Effector CD8-positive, alpha-beta T cell (primary cell): Measurements from ENCODE around the gene ERVK3-1.
"Not testable (repeated sequence)": the region's sequence is repeated elsewhere in the genome, so short reads cannot be mapped to it uniquely, and the experiment has no call there.

Source experiments
- DNase-seq: peaks from one replicate; lab custom pipeline; 2025; lab: John Stamatoyannopoulos, UW

ERVK3-1 gene

GRCh38 chr19:58346961-58347929 lies 42.1 kb downstream of the ERVK3-1 start:
- peak; percentile 74 for DNase-seq

DNA sequence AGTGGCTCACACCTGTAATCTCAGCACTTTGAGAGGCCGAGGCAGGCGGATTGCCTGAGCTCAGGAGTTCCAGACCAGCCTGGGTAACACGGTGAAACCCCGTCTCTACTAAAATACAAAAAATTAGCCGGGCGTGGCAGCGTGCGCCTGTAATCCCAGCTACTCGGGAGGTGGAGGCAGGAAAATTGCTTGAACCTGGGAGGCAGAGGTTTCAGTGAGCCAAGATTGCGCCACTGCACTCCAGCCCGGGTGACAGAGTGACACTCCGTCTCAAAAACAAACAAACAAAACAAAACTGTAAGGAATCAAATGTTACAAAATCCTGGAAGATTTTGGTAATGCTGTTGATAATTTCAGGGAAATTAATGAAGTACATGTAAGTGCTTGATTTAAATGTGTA lies 42.9 kb downstream of the ERVK3-1 start:
- not testable (repeated sequence) for DNase-seq

- DNase-seq = no peak
These were observed 44.4 kb downstream of the ERVK3-1 start for GRCh38 chr19:58349590-58349989.

- no peak for DNase-seq
These were observed 45.1 kb downstream of the ERVK3-1 start for GRCh38 chr19:58350001-58350861.

GRCh38 chr19:58350871-58351557 lies 45.8 kb downstream of the ERVK3-1 start:
- no peak for DNase-seq

- no peak for DNase-seq
These were observed 46.3 kb downstream of the ERVK3-1 start for GRCh38 chr19:58351558-58351878.

GRCh38 chr19:58351990-58352755 lies 47.0 kb downstream of the ERVK3-1 start:
- DNase-seq = no peak

DNA sequence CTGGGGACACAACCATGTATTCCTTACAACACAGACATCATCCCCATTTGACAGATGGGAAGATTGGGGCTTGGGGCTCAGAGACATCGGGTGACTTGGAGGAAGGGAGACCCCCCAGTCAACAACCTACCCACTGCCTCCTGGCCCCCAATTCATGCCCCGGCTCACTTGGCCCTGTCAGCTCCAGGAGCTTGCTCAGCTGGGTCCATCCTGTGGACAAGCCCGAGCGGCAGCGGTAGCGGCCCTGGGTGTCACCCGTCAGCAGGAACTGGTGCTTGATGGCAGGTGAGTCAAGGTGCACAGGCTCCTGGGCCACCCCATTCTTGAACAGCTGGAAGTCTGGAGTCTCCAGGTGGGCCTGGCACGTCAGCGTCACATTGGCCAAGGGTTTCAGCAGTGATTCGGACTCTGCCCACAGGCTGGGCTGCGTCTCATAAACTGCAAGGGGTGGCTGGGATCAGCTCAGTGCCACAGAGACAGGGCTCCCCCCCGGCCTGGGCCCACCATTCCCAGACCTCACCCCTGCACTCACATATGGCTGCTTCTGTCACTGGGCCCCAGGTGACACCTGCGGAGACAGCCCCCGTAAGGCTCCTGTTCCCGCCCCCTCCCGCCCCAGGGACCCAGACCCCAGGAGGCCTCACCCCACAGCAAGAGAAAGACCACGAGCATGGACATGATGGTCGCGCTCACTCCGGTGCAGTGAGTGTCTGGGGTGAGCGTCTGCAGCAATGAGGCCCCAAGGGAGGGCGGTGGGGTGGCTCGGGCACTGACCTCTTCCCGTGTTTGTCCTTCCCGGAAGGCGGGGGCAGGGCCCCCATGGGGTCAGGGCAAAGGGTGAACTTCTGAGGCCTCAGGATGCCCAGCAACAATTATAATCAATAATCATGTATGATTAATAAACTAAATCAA lies 47.8 kb downstream of the ERVK3-1 start, which contains the start of gene A1BG:
A1BG (minus strand) TSS at position 733 of the 912 bp plus-strand sequence; CDS start at position 678, 55 bp downstream.
- no peak for DNase-seq

- DNase-seq = no peak
These were observed 48.7 kb downstream of the ERVK3-1 start for GRCh38 chr19:58353717-58354477.

- DNase-seq = no peak
These were observed 49.4 kb downstream of the ERVK3-1 start for GRCh38 chr19:58354478-58355030.

DNA sequence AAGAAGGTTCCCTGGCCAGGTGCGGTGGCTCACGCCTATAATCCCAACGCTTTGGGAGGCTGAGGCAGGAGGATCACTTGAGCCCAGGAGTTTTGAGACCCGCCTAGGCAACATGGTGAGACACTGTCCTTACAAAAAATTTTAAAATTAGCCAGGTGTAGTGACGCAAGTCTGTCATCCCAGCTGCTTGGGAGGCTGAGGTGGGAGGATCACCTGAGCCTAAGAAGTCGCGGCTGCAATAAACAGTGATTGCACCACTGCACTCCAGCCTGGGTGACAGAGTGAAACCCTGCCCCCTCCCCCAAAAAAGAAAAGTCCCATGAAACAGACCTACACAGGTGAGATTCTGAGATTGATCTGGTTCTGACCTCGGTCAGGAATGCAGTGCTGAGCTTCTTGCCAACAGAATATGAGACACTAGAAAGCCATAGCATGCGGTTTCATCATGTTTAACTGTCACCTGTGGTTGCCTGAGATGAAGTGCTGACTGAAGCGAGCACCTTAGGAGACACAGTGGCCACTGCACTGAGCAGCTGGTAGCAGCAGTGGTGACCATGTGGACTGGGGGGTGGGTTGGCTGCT lies 50.1 kb downstream of the ERVK3-1 start:
- no peak for DNase-seq

DNA sequence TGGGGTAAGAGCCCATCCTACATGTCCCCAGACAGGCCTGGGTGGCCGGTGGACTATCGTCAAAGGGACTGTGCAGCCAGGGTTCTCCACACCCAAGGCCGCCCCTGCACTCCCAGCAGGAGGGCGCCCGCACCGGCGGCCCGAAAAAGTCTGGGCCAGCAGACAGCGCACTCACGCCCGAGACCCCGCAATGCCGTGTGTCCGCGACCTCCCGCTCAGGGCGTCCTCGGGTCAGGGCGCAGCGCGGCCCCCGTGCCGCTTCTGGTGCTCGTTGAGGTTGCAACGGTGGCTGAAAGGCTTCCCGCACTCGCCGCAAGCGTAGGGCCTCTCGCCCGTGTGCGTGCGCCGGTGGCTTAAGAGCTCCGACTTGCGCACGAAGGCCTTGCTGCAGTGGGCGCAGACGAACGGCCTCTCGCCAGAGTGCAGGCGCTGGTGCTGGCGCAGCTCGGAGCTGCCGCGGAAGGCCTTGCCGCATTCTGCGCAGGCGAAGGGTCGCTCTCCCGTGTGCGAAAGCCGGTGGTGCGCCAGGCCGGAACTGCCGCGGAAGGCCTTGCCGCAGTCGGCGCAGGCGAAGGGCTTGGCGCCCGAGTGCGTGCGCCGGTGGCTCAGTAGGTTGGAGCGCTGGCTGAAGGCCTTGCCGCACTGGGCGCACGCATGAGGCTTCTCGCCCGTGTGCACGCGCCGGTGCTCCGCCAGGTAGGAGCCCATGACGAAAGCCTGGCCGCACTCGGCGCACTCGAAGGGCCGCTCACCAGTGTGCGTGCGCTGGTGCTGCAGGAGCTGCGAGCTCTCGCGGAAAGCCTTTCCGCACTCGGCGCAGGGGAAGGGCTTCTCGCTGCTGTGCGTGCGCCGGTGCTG lies 51.0 kb downstream of the ERVK3-1 start:
- DNase-seq = peak; percentile 14

DNA sequence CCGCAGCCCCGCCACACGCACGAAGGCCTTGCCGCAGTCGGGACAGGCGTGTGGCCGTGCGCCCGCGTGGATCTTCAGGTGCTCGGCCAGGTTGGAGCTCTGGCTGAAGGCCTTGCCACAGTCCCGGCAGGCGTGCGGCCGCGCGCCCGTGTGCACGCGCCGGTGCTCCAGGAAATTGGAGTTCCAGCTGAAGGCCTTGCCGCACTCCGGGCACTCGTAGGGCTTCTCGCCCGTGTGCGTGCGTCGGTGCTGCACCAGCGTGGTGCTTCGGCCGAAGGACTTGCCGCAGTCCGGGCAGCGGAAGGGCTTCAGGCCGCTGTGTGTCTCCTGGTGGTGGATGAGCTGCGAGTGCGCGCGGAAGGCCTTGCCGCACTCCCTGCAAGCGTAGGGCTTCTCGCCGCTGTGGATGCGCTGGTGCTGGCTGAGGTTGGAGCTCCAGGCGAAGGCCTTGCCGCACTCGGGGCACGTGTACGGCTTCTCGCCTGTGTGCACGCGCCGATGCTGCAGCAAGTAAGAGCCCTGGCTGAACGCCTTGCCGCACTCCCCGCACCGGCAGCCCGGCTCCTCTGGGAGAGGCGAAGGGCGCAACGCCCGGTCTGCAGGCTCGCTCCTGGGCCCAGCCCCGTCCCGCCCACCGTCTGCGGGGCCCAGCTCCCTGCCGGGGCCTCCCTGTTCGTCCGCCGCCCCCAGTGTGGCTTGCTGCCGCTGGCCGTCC lies 51.7 kb downstream of the ERVK3-1 start:
- DNase-seq = no peak

- DNase-seq = no peak
These were observed 52.4 kb downstream of the ERVK3-1 start for GRCh38 chr19:58357481-58358145.

DNA sequence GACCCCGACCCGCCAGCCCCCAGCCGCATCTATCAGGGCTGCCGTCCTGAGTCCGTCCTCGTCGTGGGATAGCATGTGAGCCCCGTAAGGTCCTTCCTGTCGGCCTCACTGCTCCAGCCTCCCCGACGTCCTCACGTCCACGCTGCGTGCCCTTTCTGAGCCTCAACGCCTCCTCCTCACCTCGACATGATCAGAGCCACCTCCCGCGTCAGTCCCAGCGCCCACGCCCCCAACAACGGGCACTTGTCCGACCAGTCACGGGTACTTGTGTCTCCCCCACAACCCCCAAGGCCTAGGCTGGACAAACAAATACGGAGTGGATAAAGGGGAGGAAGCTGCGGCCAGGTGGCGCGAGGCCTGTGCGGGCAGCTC lies 56.7 kb downstream of the ERVK3-1 start:
- DNase-seq = no peak

- DNase-seq = peak; percentile 92
These were observed 57.3 kb downstream of the ERVK3-1 start, which contains the start of gene ZNF497 for GRCh38 chr19:58362272-58362994. ZNF497 (minus strand) TSS chr19:58362751; CDS start chr19:58357635, 5,116 bp downstream.
